Gastroesophageal sphincter (tissue), 4 donors: Measurements from ENCODE around the gene LAMB4. TPM values are rescaled to one million over a fixed set of nuclear protein-coding genes. Genes with fewer than 3 reads are reported as not detected.
A peak's percentile ranks its signal among the peaks of the same experiment; 100 is the strongest.

Experiments used
- ATAC-seq: fragments of 150-250 bp; one replicate; pipeline ENCODE4 v1.9.1; 2016; ENCODE audit warnings: mild to moderate bottlenecking, moderate library complexity
- H3K27ac ChIP-seq, 4 donors: fragments of 200-600 bp; sonication (generic) in 3 of 4; 1 replicate in 3 of 4; 2 replicates in 1 of 4; pipeline ENCODE4 v1.5.1; 2016 to 2019
- H3K27me3 ChIP-seq: fragments of 200-600 bp; sonication (generic); one replicate; pipeline ENCODE4 v1.5.1; 2019
- H3K36me3 ChIP-seq, 2 donors: fragments of 200-600 bp; sonication (generic); one replicate each; pipeline ENCODE4 v1.5.1; 2019; ENCODE audit warnings: control low read depth in 1 of 2
- H3K4me1 ChIP-seq, 3 donors: fragments of 200-600 bp; sonication (generic); 1 replicate in 2 of 3; 2 replicates in 1 of 3; pipeline ENCODE4 v1.5.1; 2016 to 2019; ENCODE audit warnings: control low read depth in 2 of 3
- H3K4me3 ChIP-seq, 2 donors: fragments of 200-600 bp; sonication (generic); one replicate each; pipeline ENCODE4 v1.5.1; 2019; ENCODE audit warnings: mild to moderate bottlenecking in 1 of 2, moderate library complexity in 1 of 2
- H3K9me3 ChIP-seq, 3 donors: fragments of 200-600 bp; sonication (generic); one replicate each; pipeline ENCODE4 v1.5.1; 2017 to 2019; ENCODE audit warnings: control low read depth in 2 of 3
- CTCF ChIP-seq, 4 experiments: fragments of 200-600 bp in 2 of 4; fragments of 450-650 bp in 2 of 4; sonication (generic) in 1 of 4; IDR thresholded peaks; one replicate each; pipeline ENCODE4 v1.5.1; 2017 to 2019; ENCODE audit warnings: antibody characterized with exemption in 4 of 4, mild to moderate bottlenecking in 2 of 4, moderate library complexity in 2 of 4
- EP300 ChIP-seq: sonication (generic); formaldehyde crosslinking; IDR thresholded peaks from one replicate; pipeline ENCODE4 v1.6.1; 2017; ENCODE audit warnings: antibody characterized with exemption, mild to moderate bottlenecking
- POLR2A ChIP-seq, 2 donors: fragments of 450-650 bp; IDR thresholded peaks; one replicate each; pipeline ENCODE4 v1.6.1; 2017; ENCODE audit warnings: antibody characterized with exemption in 2 of 2, mild to moderate bottlenecking in 2 of 2, moderate library complexity in 1 of 2
- POLR2AphosphoS5 ChIP-seq: sonication (generic); formaldehyde crosslinking; IDR thresholded peaks from one replicate; pipeline ENCODE4 v1.6.1; 2017; ENCODE audit warnings: antibody characterized with exemption
- WGBS, 2 donors: methylation state at CpG; one replicate each; pipeline ENCODE4 v1.1.5; 2018; ENCODE audit warnings: low coverage in 1 of 2; 5-methylcytosine and 5-hydroxymethylcytosine counted together
- total RNA-seq, 4 donors: library from RNA; depleted of rRNA; stranded (reverse); fragments of >200 nt; gene quantifications; one replicate each; pipeline ENCODE4 v1.1.0, GENCODE V29; 2016

LAMB4 gene
- total RNA-seq, 4 donors from 2014 or later, result 0.23 to 0.82 TPM; not detected in 2

- Histone ChIP-seq H3K36me3 (peaks cover 0 to 12% of the 10 kb centered on the region in 2 donors), H3K9me3 (no peaks in the 10 kb centered on the region), H3K4me1 (peaks cover 14 to 80% (median 28%) of the 10 kb centered on the region in 3 donors), H3K4me3 (peak overlapping the region in 1 of 2 donors; percentile 82), H3K27ac (peak overlapping the region; percentile 18 to 90 (median 87)), H3K27me3 (no peaks in the 10 kb centered on the region)
- 46 to 52% methylated on average over 3 to 4 of the region's 4 CpGs for WGBS, 2 donors
- TF ChIP-seq EP300, result no peak
- no peak for TF ChIP-seq POLR2AphosphoS5
- TF ChIP-seq CTCF (IDR thresholded peaks at IDR 0.05), result no peak
- TF ChIP-seq POLR2A (IDR thresholded peaks at IDR 0.05), result no peak
- ATAC-seq, result no peak
Measured at GRCh38 chr7:107999779-108000560, 130.2 kb downstream of the LAMB4 start.

- Histone ChIP-seq H3K4me1 (peaks cover 14 to 82% (median 27%) of the 10 kb centered on the region in 3 donors), H3K9me3 (no peaks in the 10 kb centered on the region), H3K27me3 (no peaks in the 10 kb centered on the region), H3K27ac (peak overlapping the region in 3 of 4 donors; percentile 77 to 90 (median 84)), H3K36me3 (peaks cover 0 to 22% of the 10 kb centered on the region in 2 donors), H3K4me3 (peak overlapping the region in 1 of 2 donors; percentile 82)
- TF ChIP-seq POLR2AphosphoS5 (no peak), EP300 (no peak), POLR2A (IDR thresholded peaks at IDR 0.05) (no peak)
- no peak for ATAC-seq
- 60 to 81% methylated on average over 1 to 3 of the region's 3 CpGs for WGBS, 2 donors
Measured at GRCh38 chr7:107998660-107999480, 131.3 kb downstream of the LAMB4 start.

GRCh38 chr7:107998150-107998549 lies 132.0 kb downstream of the LAMB4 start:
- WGBS, 2 donors, result 59 to 83% methylated on average over 2 of the region's 2 CpGs
- H3K36me3 ChIP-seq, result peaks cover 0 to 29% of the 10 kb centered on the region in 2 donors
- H3K4me3 ChIP-seq, result no peak overlapping the region
- no peaks in the 10 kb centered on the region for H3K9me3 ChIP-seq
- no peak for TF ChIP-seq POLR2AphosphoS5
- no peak for TF ChIP-seq EP300
- no peak for TF ChIP-seq POLR2A (IDR thresholded peaks at IDR 0.05)
- TF ChIP-seq CTCF (IDR thresholded peaks at IDR 0.05), result no peak
- no peaks in the 10 kb centered on the region for H3K27me3 ChIP-seq
- peak overlapping the region in 3 of 4 donors; percentile 9 to 90 (median 84) for H3K27ac ChIP-seq
- H3K4me1 ChIP-seq, result peaks cover 14 to 82% (median 24%) of the 10 kb centered on the region in 3 donors
- no peak for ATAC-seq

- WGBS, 2 donors, result 38 to 46% methylated on average over 7 of the region's 7 CpGs
- no peak for TF ChIP-seq POLR2AphosphoS5
- TF ChIP-seq POLR2A (IDR thresholded peaks at IDR 0.05), result no peak
- TF ChIP-seq CTCF (IDR thresholded peaks at IDR 0.05), result no peak
- no peak for TF ChIP-seq EP300
- H3K36me3 ChIP-seq, result peaks cover 0 to 42% of the 10 kb centered on the region in 2 donors
Measured at GRCh38 chr7:107996072-107996882, 133.9 kb downstream of the LAMB4 start.

More at GRCh38 chr7:107996072-107996882, 133.9 kb downstream of the LAMB4 start:
- H3K27me3 ChIP-seq, result no peaks in the 10 kb centered on the region
- peak; percentile 1 for ATAC-seq
- no peaks in the 10 kb centered on the region for H3K9me3 ChIP-seq
- peak overlapping the region in 3 of 4 donors; percentile 55 to 90 (median 66) for H3K27ac ChIP-seq
- H3K4me3 ChIP-seq, result no peak overlapping the region
- peaks cover 14 to 81% (median 24%) of the 10 kb centered on the region in 3 donors for H3K4me1 ChIP-seq
